Measurements from ENCODE around the gene OLA1.

The OLA1 gene

GRCh38 chr2:174240097-174240496 is 8.2 kb downstream of the OLA1 start:
- Histone ChIP-seq H3K9ac (ENCODE audit: insufficient read length) (no peak overlapping the region), H3K9me3 (ENCODE audit: low read depth, low read length) (no peaks in the 10 kb centered on the region), H3K27ac (no peak overlapping the region), H3K36me3 (ENCODE audit: insufficient read depth, low read length) (peaks cover 51% of the 10 kb centered on the region), H3K4me3 (no peak overlapping the region)
- no peak for DNase-seq (ENCODE audit: low read depth, low spot score)
- TF ChIP-seq FOXP2 (optimal IDR thresholded peaks at IDR 0.05; ENCODE audit: control extremely low read depth, extremely low read length, insufficient read depth) (no peak), POLR2AphosphoS5 (IDR thresholded peaks at IDR 0.05; ENCODE audit: borderline replicate concordance, low read depth, low read length) (no peak), EZH2 (IDR thresholded peaks at IDR 0.05) (no peak)

- Histone ChIP-seq H3K27ac (no peak overlapping the region), H3K9me3 (ENCODE audit: low read depth, low read length) (no peaks in the 10 kb centered on the region), H3K36me3 (ENCODE audit: insufficient read depth, low read length) (peaks cover 30% of the 10 kb centered on the region; the same call in 1 of the 2 replicates), H3K4me3 (no peak overlapping the region), H3K9ac (ENCODE audit: insufficient read length) (no peak overlapping the region)
- DNase-seq (ENCODE audit: low read depth, low spot score), result no peak
- TF ChIP-seq POLR2AphosphoS5 (IDR thresholded peaks at IDR 0.05; ENCODE audit: borderline replicate concordance, low read depth, low read length), result no peak
- TF ChIP-seq EZH2 (IDR thresholded peaks at IDR 0.05), result no peak
- no peak for TF ChIP-seq FOXP2 (optimal IDR thresholded peaks at IDR 0.05; ENCODE audit: control extremely low read depth, extremely low read length, insufficient read depth)
Observed at GRCh38 chr2:174236429-174236828, 11.9 kb downstream of the OLA1 start.

DNA sequence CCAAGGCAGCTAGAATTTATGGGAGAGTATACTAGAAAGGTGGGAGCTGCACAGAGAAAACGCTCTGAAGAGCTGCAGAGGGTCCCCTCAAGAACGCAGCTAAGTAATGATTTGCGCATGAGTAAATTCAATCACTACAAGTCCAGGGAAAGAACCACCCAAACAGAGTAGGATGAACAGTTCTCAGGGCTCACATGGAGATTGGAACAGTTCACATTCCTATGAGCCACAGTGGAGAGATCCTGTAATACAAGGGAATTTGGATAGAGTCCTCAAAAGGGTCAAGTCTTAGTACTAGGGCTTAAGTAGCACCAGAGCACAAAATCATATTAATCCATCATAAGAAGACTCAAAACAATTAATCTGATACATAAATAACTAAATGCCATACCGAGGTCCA is 12.7 kb downstream of the OLA1 start:
- H3K9me3 ChIP-seq (ENCODE audit: low read depth, low read length), result no peaks in the 10 kb centered on the region
- DNase-seq (ENCODE audit: low read depth, low spot score), result no peak
- no peak overlapping the region for H3K27ac ChIP-seq
- no peak overlapping the region for H3K9ac ChIP-seq (ENCODE audit: insufficient read length)
- peaks cover 22% of the 10 kb centered on the region; the same call in 1 of the 2 replicates for H3K36me3 ChIP-seq (ENCODE audit: insufficient read depth, low read length)
- H3K4me3 ChIP-seq, result no peak overlapping the region
- TF ChIP-seq FOXP2 (optimal IDR thresholded peaks at IDR 0.05; ENCODE audit: control extremely low read depth, extremely low read length, insufficient read depth) (no peak), EZH2 (IDR thresholded peaks at IDR 0.05) (no peak), POLR2AphosphoS5 (IDR thresholded peaks at IDR 0.05; ENCODE audit: borderline replicate concordance, low read depth, low read length) (no peak)

DNA sequence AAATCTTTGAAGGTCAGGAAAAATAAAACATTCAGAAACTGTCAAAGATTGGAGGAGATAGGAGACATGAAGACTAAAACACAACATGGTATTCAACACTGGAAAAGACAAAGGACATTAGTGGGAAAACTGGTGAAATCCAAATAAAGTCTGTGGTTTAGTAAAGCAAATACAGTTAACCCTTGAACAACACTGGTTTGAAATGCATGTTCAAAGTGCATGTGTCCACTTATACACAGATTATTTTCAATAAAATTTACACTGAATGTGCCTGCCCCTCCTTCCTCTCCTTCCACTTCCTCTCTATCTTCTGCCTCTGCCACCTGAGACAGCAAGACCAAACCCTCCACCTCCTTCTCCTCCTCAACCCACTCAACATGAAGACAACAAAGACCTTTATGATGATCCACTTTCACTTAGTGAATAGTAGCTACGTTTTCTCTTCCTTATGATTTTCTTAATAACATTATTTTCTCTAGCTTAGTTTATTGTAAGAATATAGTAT is 14.5 kb downstream of the OLA1 start:
- DNase-seq (ENCODE audit: low read depth, low spot score), result no peak
- no peak overlapping the region for H3K27ac ChIP-seq
- H3K9me3 ChIP-seq (ENCODE audit: low read depth, low read length), result no peaks in the 10 kb centered on the region
- TF ChIP-seq FOXP2 (optimal IDR thresholded peaks at IDR 0.05; ENCODE audit: control extremely low read depth, extremely low read length, insufficient read depth), result no peak
- no peak overlapping the region for H3K4me3 ChIP-seq
- H3K9ac ChIP-seq (ENCODE audit: insufficient read length), result no peak overlapping the region
- H3K36me3 ChIP-seq (ENCODE audit: insufficient read depth, low read length), result peaks cover 26% of the 10 kb centered on the region

- Histone ChIP-seq H3K27ac (no peak overlapping the region), H3K9ac (ENCODE audit: insufficient read length) (no peak overlapping the region), H3K9me3 (ENCODE audit: low read depth, low read length) (no peaks in the 10 kb centered on the region), H3K36me3 (ENCODE audit: insufficient read depth, low read length) (peaks cover 60% of the 10 kb centered on the region), H3K4me3 (no peak overlapping the region)
- TF ChIP-seq FOXP2 (optimal IDR thresholded peaks at IDR 0.05; ENCODE audit: control extremely low read depth, extremely low read length, insufficient read depth) (no peak), EZH2 (IDR thresholded peaks at IDR 0.05) (no peak), POLR2AphosphoS5 (IDR thresholded peaks at IDR 0.05; ENCODE audit: borderline replicate concordance, low read depth, low read length) (no peak)
- DNase-seq (ENCODE audit: low read depth, low spot score), result no peak
Observed at GRCh38 chr2:174227748-174228147, 20.6 kb downstream of the OLA1 start.

DNA sequence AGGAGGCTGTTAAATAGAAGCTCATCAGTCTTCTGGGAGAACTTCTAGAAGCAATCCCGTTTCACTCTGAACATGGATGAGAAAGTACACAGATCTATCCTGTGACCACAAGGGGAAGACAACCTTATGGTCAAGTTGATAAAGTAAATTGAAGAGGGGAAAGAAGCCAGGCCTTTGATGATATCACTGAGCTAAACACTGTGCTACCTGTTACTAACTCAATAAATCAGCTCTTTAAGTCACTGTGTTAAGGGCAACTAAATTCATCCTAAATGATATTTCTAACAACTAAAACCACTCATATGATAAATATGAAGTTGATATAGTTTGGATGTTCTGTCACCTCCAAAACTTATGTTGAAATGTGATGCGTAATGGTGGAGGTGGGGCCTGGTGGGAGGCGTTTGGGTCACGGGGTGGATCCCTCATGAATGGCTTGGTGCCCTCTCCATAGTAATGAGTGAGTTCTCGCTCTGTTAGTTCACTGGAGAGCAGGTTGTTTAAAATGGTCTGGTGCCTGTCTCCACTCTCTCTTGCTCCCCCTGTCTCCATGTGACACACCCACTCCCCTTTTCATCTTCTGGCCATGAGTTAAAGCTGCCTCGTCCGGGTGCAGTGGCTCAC is 23.6 kb downstream of the OLA1 start:
- no peak for DNase-seq (ENCODE audit: low read depth, low spot score)
- peaks cover 75% of the 10 kb centered on the region for H3K36me3 ChIP-seq (ENCODE audit: insufficient read depth, low read length)
- H3K9ac ChIP-seq (ENCODE audit: insufficient read length), result no peak overlapping the region
- TF ChIP-seq FOXP2 (optimal IDR thresholded peaks at IDR 0.05; ENCODE audit: control extremely low read depth, extremely low read length, insufficient read depth) (no peak), EZH2 (IDR thresholded peaks at IDR 0.05) (no peak), POLR2AphosphoS5 (IDR thresholded peaks at IDR 0.05; ENCODE audit: borderline replicate concordance, low read depth, low read length) (no peak)
- no peaks in the 10 kb centered on the region for H3K9me3 ChIP-seq (ENCODE audit: low read depth, low read length)
- H3K4me3 ChIP-seq, result no peak overlapping the region
- no peak overlapping the region for H3K27ac ChIP-seq

DNA sequence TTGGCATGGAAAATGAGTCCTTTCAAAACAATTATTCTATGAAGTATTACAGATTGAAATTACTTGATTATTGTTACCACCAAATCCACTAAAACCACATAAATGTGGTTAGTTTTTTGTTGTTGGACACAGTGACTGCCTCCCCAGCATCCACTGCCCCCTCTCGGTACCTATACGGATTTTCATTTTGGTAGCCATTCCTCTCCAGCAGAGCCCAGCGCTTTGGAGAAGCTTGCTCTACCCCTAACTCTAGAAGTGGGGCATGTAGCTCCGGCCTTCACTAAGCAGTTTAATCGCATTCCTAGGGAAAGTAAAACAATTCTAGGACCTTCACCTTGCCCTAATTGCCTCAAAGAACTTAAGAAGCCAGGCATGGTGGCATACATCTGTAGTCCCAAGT is 24.2 kb downstream of the OLA1 start:
- no peak overlapping the region for H3K27ac ChIP-seq
- H3K9me3 ChIP-seq (ENCODE audit: low read depth, low read length), result no peaks in the 10 kb centered on the region
- no peak for TF ChIP-seq POLR2AphosphoS5 (IDR thresholded peaks at IDR 0.05; ENCODE audit: borderline replicate concordance, low read depth, low read length)
- TF ChIP-seq EZH2 (IDR thresholded peaks at IDR 0.05), result no peak
- no peak for TF ChIP-seq FOXP2 (optimal IDR thresholded peaks at IDR 0.05; ENCODE audit: control extremely low read depth, extremely low read length, insufficient read depth)
- no peak overlapping the region for H3K9ac ChIP-seq (ENCODE audit: insufficient read length)
- peaks cover 69% of the 10 kb centered on the region for H3K36me3 ChIP-seq (ENCODE audit: insufficient read depth, low read length)
- no peak overlapping the region for H3K4me3 ChIP-seq
- no peak for DNase-seq (ENCODE audit: low read depth, low spot score)

DNA sequence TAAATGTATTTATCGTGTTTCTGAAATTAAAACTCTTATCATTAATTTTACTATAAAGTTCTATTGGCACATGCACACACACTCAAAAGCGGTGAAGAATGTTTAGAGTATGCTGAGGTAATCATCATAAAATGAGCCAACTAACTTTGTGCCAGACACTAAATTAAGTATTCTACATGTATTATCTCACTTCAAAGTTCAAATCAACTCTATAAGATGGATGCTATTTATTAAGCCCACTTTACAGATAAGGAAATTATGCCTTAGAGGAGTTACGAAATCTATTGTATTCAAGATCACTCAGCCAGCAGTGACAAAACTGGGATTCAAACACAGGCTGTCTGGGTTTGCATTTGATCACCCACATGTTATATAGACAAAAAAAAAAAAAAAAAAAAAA is 24.9 kb downstream of the OLA1 start:
- H3K9ac ChIP-seq (ENCODE audit: insufficient read length), result no peak overlapping the region
- peaks cover 61% of the 10 kb centered on the region for H3K36me3 ChIP-seq (ENCODE audit: insufficient read depth, low read length)
- no peak overlapping the region for H3K27ac ChIP-seq
- TF ChIP-seq EZH2 (IDR thresholded peaks at IDR 0.05) (no peak), FOXP2 (optimal IDR thresholded peaks at IDR 0.05; ENCODE audit: control extremely low read depth, extremely low read length, insufficient read depth) (no peak)
- H3K9me3 ChIP-seq (ENCODE audit: low read depth, low read length), result no peaks in the 10 kb centered on the region
- no peak for DNase-seq (ENCODE audit: low read depth, low spot score)
- H3K4me3 ChIP-seq, result no peak overlapping the region

DNA sequence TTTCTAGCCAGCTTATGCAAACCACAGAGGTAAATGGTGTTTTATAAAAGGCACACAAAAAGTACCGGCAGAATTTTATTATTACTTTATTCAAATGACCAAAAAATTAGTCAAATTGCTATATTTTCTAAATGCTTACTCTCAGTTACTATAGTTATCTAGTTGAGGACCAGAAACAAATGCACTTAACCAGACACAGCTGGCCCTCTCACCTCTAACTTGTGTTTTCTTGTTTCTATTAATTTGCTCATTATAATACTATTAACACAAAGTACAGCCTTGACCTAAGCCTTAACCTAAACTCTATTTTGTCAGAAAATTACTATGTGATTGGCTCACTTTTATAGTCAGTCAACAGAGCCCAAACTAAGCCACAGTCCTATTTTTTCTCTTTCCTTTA is 26.2 kb downstream of the OLA1 start:
- H3K27ac ChIP-seq, result no peak overlapping the region
- DNase-seq (ENCODE audit: low read depth, low spot score), result no peak
- no peak overlapping the region for H3K4me3 ChIP-seq
- H3K36me3 ChIP-seq (ENCODE audit: insufficient read depth, low read length), result peaks cover 52% of the 10 kb centered on the region
- no peak overlapping the region for H3K9ac ChIP-seq (ENCODE audit: insufficient read length)
- TF ChIP-seq FOXP2 (optimal IDR thresholded peaks at IDR 0.05; ENCODE audit: control extremely low read depth, extremely low read length, insufficient read depth) (no peak), POLR2AphosphoS5 (IDR thresholded peaks at IDR 0.05; ENCODE audit: borderline replicate concordance, low read depth, low read length) (no peak)
- H3K9me3 ChIP-seq (ENCODE audit: low read depth, low read length), result no peaks in the 10 kb centered on the region

All from SK-N-MC (cell line).